Activated T-cell treated with anti-CD3 and anti-CD28 coated beads for 1 hour (primary cell): ENCODE results near the gene KCNN1.
A peak's percentile ranks its signal among the peaks of the same experiment; 100 is the strongest.
"Not testable (repeated sequence)": the region's sequence is repeated elsewhere in the genome, so short reads cannot be mapped to it uniquely, and the experiment has no call there.

Experiments
- DNase-seq: peaks from one replicate; pipeline ENCODE4 v3.0.0-alpha.2; 2020; ENCODE audit warnings: low read depth

The KCNN1 gene

DNA sequence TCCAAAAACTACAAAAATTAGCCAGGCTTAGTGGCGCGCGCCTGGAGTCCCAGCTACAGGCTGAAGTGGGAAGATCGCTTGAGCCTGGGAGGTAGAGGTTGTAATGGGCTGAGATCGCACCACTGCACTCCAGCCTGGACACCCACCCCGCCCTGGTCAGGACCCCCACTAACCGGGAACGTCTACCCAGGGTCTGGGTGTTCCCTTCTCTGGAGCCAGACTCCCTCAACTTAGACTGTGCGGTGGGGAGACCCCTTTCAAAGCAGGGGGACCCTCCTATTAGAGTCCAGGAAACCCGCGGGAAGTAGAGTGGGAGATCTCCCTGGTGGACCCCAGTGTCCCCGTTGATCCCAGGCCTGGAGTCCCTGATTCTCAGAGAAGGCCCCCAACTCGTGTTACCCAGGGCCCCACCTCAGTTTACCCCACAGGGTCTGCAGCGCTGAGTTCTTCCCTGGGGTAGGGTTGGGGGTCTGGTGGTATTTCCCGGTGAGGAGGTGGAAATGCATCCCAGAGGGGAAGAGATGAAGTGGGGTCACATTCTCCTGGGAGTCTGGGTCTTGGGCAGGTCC, 35.0 kb downstream of the KCNN1 start:
- no peak for DNase-seq

DNA sequence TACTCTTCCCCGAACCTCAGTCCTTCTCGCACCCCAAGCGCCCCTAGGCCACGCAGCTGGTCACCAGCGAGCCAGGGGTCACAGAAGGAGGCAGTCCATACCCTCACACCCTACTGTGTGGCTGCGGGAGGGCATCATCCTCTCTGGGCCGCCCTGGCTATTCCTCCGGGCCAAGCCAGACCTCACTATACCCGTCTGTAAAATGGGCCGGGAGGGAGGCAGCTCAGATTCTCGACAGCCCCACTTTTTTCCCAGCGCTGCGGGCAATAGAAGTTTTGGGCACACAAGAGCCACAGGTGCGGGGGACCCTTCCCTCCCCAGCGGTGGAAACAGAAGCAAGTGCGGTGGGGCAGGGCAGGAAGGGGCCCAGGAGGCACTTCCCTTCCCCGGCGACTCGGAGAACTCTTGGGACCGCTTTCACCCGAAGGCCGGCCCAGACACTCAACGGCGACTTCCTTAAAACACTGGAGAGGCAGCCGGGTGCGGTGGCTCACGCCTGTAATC, 35.5 kb downstream of the KCNN1 start:
- no peak for DNase-seq

DNA sequence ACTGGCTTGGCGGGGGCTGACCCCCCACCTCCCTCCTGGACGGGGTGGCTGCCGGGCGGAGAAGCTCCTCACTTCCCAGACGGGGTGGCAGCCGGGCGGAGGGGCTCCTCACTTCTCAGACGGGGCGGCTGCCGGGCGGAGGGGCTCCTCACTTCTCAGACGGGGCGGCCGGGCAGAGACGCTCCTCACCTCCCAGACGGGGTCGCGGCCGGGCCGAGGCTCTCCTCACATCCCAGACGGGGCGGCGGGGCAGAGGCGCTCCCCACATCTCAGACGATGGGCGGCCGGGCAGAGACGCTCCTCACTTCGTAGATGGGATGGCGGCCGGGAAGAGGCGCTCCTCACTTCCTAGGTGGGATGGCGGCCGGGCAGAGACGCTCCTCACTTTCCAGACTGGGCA, 38.8 kb downstream of the KCNN1 start:
- not testable (repeated sequence) for DNase-seq

DNA sequence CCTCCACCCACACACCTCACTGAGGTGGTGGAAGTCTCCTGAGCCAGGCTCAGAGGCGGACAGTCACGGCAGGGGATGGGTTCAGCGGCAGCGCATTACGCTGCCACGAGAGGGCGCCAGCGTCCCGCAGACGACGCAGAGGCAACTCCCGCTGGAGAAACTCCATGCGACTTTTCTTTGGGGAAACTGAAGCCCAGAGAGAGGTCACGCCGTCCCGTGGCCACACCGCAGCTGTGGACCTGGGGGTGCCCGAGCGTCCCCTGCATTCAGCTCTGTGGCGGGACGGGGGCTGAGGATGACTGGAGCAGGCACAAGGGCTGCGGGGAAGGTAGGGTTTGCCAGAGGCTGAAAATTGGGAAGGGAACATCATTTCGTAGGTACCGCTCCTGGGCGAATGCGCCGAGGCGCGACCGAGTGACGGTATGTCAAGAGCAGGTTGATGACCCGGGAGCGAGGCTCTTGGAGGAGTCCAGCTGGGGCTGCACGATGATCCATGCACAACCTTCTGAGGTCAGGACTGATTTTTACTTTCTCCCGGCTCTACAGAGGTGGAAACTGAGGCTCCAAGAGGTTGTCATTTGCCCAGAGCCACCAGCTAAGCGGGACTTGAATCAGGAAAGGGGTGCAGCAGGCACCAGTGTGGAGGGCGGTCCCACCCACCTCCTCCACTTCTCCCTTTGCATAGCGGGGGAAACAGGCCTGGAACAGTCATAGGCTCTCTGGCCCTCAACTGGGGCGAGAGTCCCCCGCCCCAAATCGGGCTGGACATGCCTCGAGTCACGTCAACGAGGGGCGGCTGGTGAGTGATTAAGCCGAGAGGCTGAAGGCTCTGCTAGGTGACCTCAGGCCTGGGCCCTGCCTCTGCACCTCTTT, 40.4 kb downstream of the KCNN1 start:
- peak; percentile 77 for DNase-seq

DNA sequence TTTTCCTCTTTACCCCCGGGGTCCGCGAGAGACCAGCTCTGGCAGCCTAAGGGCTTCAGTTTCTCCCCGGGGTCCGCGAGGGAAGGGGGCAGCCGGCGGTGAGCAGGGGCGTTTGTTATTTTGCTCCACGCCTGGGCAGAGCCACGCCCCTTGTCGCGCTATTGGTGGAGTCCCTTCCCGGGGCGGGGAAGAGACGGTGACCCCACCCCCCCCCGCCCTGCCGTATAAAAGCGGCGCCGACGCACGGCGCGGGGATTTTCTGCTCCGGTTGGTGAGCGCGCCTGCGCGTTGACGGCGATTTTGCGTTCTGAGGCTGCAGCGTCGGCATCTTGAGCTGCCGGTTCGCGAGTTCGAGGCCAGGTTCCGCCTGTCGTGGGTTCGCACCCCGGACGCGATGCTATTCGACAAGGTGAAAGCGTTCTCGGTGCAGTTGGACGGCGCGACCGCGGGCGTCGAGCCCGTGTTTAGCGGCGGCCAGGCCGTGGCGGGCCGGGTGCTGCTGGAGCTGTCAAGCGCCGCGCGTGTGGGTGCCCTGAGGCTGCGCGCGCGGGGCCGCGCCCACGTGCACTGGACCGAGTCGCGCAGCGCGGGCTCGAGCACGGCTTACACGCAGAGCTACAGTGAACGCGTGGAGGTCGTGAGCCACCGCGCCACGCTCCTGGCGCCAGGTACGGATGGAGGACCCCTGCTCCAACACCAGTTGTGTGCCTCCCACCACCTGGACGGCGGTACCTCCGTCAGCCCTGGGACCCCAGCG, 41.2 kb downstream of the KCNN1 start, which contains the start of gene ARRDC2:
TSS of gene ARRDC2 (plus strand) at position 254 of the 757 bp plus-strand sequence. CDS start at position 395, 141 bp downstream.
- peak; percentile 86 for DNase-seq

DNA sequence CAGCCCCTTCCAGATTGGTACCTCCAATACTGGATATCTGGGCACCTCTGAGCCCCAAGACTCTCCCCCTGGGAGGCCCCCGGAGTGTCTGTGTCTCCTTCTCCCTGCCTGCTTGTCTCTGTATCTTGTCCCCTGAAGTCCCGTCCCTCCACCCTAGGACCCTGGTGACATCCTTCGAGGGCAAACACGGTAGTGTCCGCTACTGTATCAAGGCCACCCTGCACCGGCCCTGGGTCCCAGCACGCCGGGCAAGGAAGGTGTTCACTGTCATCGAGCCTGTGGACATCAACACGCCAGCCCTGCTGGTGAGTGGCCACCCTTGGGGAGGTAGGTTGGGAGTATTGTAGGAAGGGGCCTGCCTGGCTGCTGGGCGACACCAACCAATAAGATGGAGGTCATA, 41.9 kb downstream of the KCNN1 start:
- no peak for DNase-seq

DNA sequence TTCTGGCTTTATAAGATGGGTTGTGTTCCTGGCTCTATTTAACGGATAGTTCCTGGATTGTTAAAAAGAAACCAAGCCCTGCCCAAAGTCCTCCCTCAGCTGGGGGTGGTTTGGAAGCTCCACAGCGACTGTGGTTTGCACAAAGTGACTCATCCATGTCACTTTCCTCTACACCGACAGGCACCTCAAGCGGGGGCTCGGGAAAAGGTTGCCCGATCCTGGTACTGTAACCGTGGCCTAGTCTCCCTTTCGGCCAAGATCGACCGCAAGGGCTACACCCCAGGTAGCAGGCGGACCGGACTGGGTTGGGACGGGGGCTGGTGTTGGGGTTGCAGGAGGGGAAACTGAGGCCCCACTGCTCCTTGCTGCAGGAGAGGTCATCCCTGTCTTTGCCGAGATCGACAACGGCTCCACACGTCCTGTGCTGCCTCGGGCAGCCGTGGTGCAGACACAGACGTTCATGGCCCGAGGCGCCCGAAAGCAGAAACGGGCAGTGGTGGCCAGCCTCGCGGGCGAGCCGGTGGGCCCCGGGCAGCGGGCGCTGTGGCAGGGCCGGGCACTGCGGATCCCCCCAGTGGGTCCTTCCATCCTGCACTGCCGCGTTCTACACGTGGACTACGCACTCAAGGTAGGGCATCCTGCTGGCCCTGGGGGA, 42.6 kb downstream of the KCNN1 start:
- no peak for DNase-seq

DNA sequence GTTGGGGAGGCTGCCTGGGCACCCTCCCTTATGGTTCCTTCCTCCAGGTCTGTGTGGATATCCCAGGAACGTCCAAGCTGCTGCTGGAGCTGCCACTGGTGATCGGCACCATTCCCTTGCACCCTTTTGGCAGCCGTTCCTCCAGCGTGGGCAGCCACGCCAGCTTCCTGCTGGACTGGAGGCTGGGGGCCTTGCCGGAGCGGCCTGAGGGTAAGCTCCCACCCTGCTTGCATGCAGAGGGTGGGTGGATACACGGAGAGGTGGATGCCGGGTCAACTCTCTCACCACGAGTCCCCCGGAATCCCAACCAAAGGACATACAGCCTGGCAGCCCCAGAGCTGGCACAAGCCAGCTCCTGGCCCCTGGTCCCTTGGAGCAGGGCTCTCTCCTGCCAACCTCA, 43.2 kb downstream of the KCNN1 start:
- no peak for DNase-seq

DNA sequence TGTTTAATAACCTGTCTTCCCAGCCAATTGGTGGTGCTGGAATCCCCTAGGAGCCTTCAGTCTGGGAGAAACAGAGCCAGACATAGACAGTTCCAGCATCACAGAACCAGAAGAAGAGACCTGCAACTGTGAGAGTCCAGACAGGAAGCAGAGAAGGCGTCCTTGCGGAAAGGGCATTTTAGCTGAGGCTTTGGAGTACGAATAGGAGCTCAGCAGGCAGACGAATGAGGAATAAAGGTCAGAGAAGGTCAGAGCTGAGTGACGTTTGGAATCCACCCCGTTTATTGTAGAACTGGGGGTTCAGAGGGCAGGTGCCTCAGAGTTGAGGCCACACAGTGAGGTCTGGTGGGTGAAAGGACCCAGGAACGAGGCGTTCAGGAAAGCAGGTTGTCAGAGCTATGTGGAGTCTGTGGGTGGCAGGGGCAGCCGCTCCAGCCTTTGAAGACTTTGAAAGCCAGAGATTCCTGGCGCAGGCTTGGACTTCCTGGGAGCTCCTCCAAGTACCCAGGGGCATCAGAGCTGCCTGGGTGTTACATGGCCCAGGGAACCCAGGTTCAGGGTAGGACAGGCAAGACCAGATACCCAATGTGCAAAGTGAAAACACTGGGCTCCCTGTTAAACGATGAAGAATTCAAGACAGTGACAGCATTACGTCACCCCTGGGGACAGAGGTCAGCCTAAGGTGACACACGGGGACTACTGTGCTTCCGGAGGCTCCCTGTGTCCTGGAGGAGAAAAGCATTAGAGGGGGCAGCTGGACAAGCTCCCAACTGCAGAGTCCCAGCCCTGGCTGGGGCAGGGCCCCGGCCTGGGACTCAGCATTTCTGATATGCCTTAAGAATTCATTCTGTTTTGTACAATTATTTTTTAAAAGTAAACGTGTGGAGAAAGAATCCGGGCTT, 46.6 kb downstream of the KCNN1 start:
- DNase-seq = no peak

DNA sequence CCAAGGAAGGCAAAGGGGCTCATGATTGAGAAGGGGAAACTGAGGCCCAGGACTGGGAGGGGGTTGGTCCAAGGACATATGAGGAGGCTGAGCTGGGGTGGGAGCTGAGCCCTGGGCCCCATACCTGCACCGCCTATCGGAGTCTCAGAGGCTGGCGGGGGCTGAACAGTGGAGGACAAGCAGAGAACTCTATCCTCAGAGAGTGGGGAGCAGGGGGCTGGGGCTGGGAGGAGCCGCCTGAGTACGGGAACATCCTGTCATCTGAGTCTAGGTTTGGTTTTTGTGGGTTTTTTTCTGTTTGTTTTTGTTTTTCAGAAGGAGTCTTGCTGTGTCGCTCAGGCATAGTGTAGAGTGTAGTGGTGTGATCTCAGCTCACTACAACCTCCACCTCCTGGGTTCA, 47.3 kb downstream of the KCNN1 start:
- no peak for DNase-seq

DNA sequence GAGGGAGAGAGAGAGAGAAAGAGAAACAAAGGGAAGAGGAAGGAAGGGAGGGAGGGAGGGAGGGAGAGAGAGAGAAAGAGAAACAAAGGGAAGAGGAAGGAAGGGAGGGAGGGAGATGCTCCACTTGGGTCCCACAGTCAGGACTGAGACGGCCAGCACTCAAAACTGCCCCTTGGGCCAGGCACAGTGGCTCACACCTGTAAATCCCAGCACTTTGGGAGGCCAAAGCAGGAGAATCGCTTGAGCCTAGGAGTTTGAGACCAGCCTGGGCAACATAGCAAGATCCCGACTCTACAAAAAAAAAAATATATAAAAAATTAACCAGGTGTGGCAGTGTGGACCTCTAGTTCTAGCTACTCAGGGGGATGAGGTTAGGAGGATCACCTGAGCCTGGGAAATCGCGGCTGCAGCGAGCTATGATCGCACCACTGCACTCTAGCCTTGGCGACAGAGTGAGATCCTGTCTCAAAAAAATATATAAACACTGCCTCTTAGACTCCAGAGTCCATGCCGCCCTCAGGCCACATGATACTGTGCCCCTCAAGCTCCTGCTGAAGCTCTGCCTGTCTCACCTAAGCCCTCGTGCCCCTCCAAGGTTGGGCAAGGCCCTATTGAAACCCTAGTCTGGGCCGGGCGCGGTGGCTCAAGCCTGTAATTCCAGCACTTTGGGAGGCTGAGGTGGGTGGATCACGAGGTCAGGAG, 49.5 kb downstream of the KCNN1 start:
- no peak for DNase-seq

DNA sequence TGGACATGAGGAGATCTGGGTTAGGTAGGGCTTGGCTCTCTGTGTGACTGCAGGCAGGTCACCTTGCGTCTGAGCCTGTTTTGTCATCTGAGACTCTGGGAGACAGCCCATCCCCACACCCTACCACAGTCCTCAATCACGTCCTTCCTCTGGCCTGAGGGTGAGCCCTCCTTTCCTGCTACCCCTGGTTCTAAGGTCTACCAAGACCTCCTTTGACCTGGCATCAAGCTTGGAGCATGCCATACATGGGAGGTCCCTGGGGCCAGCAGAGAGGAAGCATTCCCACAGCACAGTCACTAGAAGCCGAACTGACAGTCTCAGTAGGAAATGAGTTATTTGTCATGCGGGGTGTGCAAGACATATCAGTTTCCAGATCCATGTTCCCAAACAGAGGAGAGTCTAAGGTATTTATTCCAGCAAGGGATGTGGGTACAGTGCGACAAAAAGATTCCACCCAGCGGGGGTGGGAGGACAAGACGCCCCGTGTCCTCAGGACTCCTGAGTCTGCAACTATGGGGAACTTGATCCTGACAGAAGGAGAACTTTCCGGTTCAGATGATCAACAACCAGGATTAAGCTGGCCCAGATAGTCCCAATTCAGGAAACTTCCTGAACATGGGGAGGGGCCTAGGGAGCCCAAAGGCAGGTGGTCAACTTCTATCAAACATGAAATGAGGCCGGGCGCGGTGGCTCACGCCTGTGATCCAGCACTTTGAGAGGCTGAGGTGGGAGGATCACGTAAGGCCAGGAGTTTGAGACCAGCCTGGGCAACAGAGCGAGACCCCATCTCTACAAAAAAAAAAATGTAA, 50.6 kb downstream of the KCNN1 start:
- no peak for DNase-seq

DNA sequence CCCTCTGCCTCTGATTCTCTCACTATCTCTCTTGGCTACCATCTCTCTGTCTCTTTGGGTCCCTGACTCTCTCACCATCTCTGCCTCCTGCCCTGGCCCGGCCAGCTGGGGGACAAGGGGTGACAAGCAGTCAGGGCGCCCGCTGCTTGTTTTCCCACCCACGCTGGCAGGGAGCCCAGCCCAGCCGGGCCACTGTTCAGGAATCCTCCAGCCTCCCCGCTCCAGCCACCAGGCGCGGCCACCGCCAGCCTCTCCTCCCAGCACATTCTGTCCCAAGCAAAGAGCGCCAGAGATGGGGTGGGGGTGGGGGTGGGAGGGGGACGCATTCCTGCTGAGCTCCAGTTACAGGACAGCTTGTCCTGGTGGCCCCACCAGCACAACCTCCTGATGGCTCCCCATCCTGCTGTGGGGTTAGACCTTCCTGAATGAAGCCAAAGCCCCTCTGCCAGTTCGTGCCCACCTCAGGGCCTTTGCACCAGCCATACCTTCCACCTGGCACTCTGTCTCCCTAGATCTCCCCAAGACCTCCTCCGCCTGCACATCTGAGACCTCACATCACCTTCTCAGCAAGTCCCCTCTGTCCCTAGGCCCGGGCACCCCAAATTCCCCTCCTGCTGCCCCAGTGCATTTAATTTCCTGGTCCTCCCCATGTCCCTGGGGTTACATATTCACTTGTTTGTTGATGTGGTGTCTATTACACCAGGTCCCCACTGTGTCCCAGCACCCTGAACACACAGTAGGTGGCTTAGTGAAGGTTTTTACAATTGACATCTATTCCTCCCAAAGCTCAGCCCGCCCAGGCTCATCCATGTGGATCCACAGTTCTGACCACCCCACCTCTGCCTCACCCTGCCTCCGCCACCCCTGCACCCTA, 53.5 kb downstream of the KCNN1 start:
- DNase-seq = no peak

DNA sequence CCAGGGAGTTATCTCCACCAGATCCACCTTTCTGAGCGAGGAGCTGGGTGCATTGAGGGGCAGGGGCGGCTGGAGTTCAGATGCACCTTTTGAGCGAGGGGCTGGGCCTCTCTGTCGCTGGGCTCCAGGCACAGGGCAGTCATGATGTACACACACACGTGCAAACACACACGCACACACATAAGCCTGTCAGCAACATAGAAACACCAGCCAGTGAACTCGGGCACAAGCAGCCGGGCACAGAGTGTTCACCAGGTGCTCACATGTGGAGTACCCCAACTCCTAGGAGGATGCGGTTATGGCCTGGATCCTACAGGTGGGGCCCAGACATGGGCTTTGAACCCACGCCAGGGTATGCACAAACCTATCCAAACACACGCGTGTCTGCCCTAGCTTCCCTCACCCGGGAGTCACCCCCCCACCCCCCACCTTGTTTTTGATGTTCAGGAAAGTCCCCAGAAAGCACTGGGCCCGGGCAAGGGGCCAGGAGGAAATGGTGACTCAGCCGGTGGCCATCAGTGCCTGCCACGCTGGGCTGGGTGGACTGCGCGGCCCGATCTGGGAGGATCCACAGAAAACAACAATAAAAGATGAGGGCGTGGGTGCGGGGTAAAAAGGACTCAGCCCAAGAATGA, 54.3 kb downstream of the KCNN1 start:
- DNase-seq = peak; percentile 66

DNA sequence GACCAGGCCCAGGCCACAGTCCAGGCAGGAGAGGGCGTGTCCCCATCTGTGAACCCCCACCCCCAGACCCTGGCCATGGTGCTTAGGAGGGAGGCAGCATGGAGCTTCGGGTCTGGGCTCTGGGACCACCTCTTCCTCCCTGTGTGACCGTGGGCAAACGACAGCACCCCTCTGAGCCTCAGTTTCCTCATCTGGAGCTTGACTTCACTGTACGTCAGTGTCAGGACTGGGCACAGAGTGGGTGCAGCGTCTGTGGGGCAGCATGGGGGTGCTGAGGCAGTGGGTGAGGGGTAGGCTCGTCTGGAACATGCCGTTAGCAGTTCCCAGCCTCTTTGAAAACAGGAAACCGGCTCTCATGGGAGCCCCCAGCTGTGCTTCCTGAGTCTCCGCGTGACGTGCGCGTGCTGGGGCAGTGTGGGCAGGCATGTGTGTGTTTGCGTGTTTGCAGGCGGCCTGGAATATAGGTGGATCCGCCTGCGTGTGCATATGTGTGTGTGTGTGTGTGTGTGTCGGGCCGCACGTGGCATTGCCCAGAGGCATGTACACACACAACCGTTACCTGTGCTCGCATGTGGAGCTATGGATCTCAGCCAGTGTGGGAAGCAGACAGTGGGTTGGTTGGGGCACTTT, 56.8 kb downstream of the KCNN1 start:
- peak; percentile 52 for DNase-seq

DNA sequence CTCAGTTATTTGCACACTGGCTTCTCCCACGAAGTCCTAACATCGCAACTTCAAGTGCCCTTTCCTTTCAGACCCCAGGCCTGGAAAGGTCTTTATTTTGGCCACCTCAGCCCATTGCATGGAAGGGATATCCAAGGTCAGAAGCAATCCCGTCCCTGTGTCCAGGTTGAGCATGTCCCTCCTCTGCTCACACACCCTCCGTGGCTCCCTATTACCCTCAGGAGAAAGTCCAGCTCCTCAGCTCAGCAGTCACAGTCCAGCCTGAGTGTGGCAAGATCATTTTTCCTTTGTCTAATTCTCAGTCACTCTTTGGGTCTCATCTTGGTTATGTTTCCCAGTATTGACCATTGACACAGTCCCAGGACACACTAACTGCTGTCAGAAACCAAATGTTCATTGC, 60.2 kb downstream of the KCNN1 start:
- no peak for DNase-seq

DNA sequence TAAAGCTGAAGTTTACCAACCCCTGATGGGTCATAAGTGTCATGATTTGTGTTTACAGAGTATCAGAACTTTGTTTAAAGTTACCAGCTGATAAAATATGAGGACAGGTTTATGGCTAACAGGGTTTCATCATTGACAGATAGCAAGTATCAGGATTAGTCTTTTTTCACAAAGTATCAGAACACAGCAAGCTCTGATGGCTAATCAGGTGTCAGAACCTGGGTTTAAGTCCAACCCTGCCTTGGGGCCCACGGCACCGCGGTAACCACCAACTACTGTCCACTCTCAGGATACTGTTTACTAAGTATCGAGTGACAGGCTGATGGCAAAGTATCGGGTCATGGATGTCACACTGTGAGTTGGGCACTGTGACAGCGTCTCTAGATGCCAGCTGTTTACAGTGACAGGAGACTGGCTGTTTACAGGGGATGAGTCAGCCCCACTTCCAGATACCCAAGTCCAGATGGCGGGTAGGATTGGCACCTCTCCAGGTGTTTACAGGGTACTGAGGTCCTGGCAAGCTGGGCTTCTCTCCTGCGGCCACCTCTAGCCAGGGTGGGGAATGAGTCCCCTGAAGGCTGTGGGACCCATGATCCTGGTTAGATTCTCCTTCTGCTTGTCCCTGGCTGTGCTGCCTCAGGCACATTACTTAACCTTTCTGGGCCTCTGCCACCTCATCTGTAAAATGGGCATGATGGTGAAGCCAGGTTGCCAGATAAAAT, 62.9 kb downstream of the KCNN1 start:
- DNase-seq = no peak
